Neural cell (in vitro differentiated cells): Measurements from ENCODE around the gene LAPTM4A. TPM values are rescaled to one million over a fixed set of nuclear protein-coding genes. Genes with fewer than 3 reads are reported as not detected.
"Not testable (repeated sequence)": the region's sequence is repeated elsewhere in the genome, so short reads cannot be mapped to it uniquely, and the experiment has no call there.

Experiments used
- H2AFZ ChIP-seq: fragments of 200-600, 300-800 bp; sonication (generic), shearing (Covaris generic); 2 replicates; pipeline ENCODE4 v1.6.0; 2014; ENCODE audit warnings: low read depth, mild to moderate bottlenecking, antibody characterized with exemption, low read length, moderate library complexity
- H3F3A ChIP-seq: fragments of 200-600 bp; shearing (Covaris generic); 2 replicates; pipeline ENCODE4 v1.6.1; 2016; ENCODE audit warnings: mild to moderate bottlenecking, moderate library complexity, mixed read lengths, antibody characterized with exemption, low read length; ENCODE audit not compliant: insufficient read depth, poor library complexity, severe bottlenecking
- H3K27ac ChIP-seq: fragments of 200-600, 300-800 bp; sonication (generic), shearing (Covaris generic); 2 replicates; pipeline ENCODE4 v1.5.1; 2014; ENCODE audit warnings: mild to moderate bottlenecking, low read length, moderate library complexity
- H3K27me3 ChIP-seq: fragments of 300-800, 200-600 bp; sonication (generic), shearing (Covaris generic); 2 replicates; pipeline ENCODE4 v1.6.0; 2014; ENCODE audit warnings: mild to moderate bottlenecking, low read depth, low read length, moderate library complexity; ENCODE audit not compliant: insufficient read depth
- H3K36me3 ChIP-seq: fragments of 300-800, 200-600 bp; sonication (generic), shearing (Covaris generic); 2 replicates; pipeline ENCODE4 v1.5.1; 2014; ENCODE audit warnings: mild to moderate bottlenecking, antibody characterized with exemption, low read length, moderate library complexity; ENCODE audit not compliant: insufficient read depth
- H3K4me2 ChIP-seq: fragments of 300-800, 200-600 bp; sonication (generic), shearing (Covaris generic); 2 replicates; pipeline ENCODE4 v1.6.0; 2014; ENCODE audit warnings: mild to moderate bottlenecking, low read length
- H3K4me3 ChIP-seq: fragments of 300-800, 200-600 bp; sonication (generic), shearing (Covaris generic); 2 replicates; pipeline ENCODE4 v1.5.1; 2014; ENCODE audit warnings: mild to moderate bottlenecking, low read length, moderate library complexity
- H3K79me2 ChIP-seq: fragments of 200-600 bp; shearing (Covaris generic); replicated peaks from 2 replicates; pipeline ENCODE4 v1.6.0; 2014; ENCODE audit warnings: mild to moderate bottlenecking, low read length, moderate library complexity; ENCODE audit not compliant: insufficient read depth
- H3K9ac ChIP-seq: fragments of 300-800, 200-600 bp; sonication (generic), shearing (Covaris generic); 2 replicates; pipeline ENCODE4 v1.6.1; 2016; ENCODE audit warnings: mild to moderate bottlenecking, low read length, mixed read lengths
- H3K9me2 ChIP-seq: fragments of 200-600 bp; shearing (Covaris generic); 2 replicates; pipeline ENCODE4 v1.6.1; 2016; ENCODE audit warnings: mild to moderate bottlenecking, low read length, mixed read lengths; ENCODE audit not compliant: insufficient read depth
- H3K9me3 ChIP-seq: fragments of 200-600, 300-800 bp; sonication (generic), shearing (Covaris generic); 2 replicates; pipeline ENCODE4 v1.6.1; 2016; ENCODE audit warnings: mild to moderate bottlenecking, mixed run types, low read length, moderate library complexity, mixed read lengths
- H4K20me1 ChIP-seq: fragments of 200-600 bp; shearing (Covaris generic); 2 replicates; pipeline ENCODE4 v1.6.1; 2016; ENCODE audit warnings: mild to moderate bottlenecking, mixed run types; ENCODE audit not compliant: insufficient read depth
- CTCF ChIP-seq: fragments of 450-650 bp; IDR thresholded peaks from 2 replicates; pipeline ENCODE4 v1.5.1; 2014; ENCODE audit warnings: antibody characterized with exemption, mild to moderate bottlenecking, moderate library complexity; ENCODE audit not compliant: poor library complexity, severe bottlenecking
- EP300 ChIP-seq: fragments of 450-650 bp; conservative IDR thresholded peaks from 2 replicates; pipeline ENCODE4 v1.6.1; 2014; ENCODE audit warnings: antibody characterized with exemption, mild to moderate bottlenecking, moderate library complexity; ENCODE audit not compliant: poor library complexity, severe bottlenecking
- EZH2 ChIP-seq: fragments of 200-600, 300-800 bp; shearing (Covaris generic), sonication (generic); IDR thresholded peaks from 2 replicates; pipeline ENCODE4 v1.6.1; 2014; ENCODE audit warnings: antibody characterized with exemption, low read length, borderline replicate concordance, mild to moderate bottlenecking; ENCODE audit not compliant: insufficient read depth, poor library complexity, severe bottlenecking
- MXI1 ChIP-seq: fragments of 450-650 bp; conservative IDR thresholded peaks from 2 replicates; pipeline ENCODE4 v1.6.1; 2014; ENCODE audit warnings: antibody characterized with exemption, mild to moderate bottlenecking; ENCODE audit not compliant: poor library complexity, severe bottlenecking
- POLR2AphosphoS5 ChIP-seq: IDR thresholded peaks from 2 replicates; pipeline ENCODE4 v1.6.1; 2012
- RAD21 ChIP-seq: fragments of 450-650 bp; conservative IDR thresholded peaks from 2 replicates; pipeline ENCODE4 v1.6.1; 2014; ENCODE audit warnings: antibody characterized with exemption, mild to moderate bottlenecking, moderate library complexity
- REST ChIP-seq: IDR thresholded peaks from 2 replicates; pipeline ENCODE4 v1.6.1; 2012; ENCODE audit warnings: borderline replicate concordance
- SMC3 ChIP-seq: fragments of 450-650 bp; conservative IDR thresholded peaks from 2 replicates; pipeline ENCODE4 v1.6.1; 2014; ENCODE audit warnings: antibody characterized with exemption, mild to moderate bottlenecking, moderate library complexity; ENCODE audit not compliant: poor library complexity
- TAF1 ChIP-seq: IDR thresholded peaks from 2 replicates; pipeline ENCODE4 v1.6.1; 2012; ENCODE audit warnings: low read depth
- polyA plus RNA-seq: library from polyadenylated mRNA; depleted of rRNA; stranded (reverse); fragments of >200 nt; gene quantifications from 2 replicates; pipeline ENCODE4 v1.2.3, GENCODE V29; 2014

The LAPTM4A gene
- polyA plus RNA-seq, 1 donor from 2014 or later, result 81.7 TPM

- H3K4me2 ChIP-seq, H3K9me2 ChIP-seq, H4K20me1 ChIP-seq, H3K27me3 ChIP-seq, H3F3A ChIP-seq, H3K4me3 ChIP-seq, H3K36me3 ChIP-seq, H3K9me3 ChIP-seq, H3K79me2 ChIP-seq, H3K9ac ChIP-seq, H2AFZ ChIP-seq, H3K27ac ChIP-seq: not testable (repeated sequence)
Observed at GRCh38 chr2:20082812-20083211, 31.4 kb upstream of the LAPTM4A start.

GRCh38 chr2:20081841-20082240 is 30.4 kb upstream of the LAPTM4A start:
- no peaks in the 10 kb centered on the region for H3K9me3 ChIP-seq
- no peaks in the 10 kb centered on the region for H3K27me3 ChIP-seq
- no peaks in the 10 kb centered on the region for H3K9me2 ChIP-seq
- H4K20me1 ChIP-seq, result no peaks in the 10 kb centered on the region
- H3K4me2 ChIP-seq, result no peak overlapping the region
- H3K27ac ChIP-seq, result no peak overlapping the region
- no peaks in the 10 kb centered on the region for H3K79me2 ChIP-seq
- H3K36me3 ChIP-seq, result no peaks in the 10 kb centered on the region
- no peak overlapping the region for H3K9ac ChIP-seq
- H3K4me3 ChIP-seq, result no peak overlapping the region
- no peaks in the 10 kb centered on the region for H3F3A ChIP-seq
- TF ChIP-seq EZH2, result no peak
- no peak for TF ChIP-seq MXI1
- no peak for TF ChIP-seq EP300
- TF ChIP-seq RAD21, result no peak
- TF ChIP-seq CTCF, result no peak
- no peak for TF ChIP-seq POLR2AphosphoS5
- TF ChIP-seq SMC3, result no peak
- TF ChIP-seq REST, result no peak
- TF ChIP-seq TAF1, result no peak
- no peak overlapping the region for H2AFZ ChIP-seq

GRCh38 chr2:20080839-20081415 is 29.5 kb upstream of the LAPTM4A start:
- Histone ChIP-seq H4K20me1 (no peaks in the 10 kb centered on the region), H3K9ac (no peak overlapping the region), H3K79me2 (no peaks in the 10 kb centered on the region), H3K9me3 (no peaks in the 10 kb centered on the region), H3K9me2 (no peaks in the 10 kb centered on the region), H3K4me3 (no peak overlapping the region), H3F3A (no peaks in the 10 kb centered on the region), H2AFZ (no peak overlapping the region), H3K36me3 (no peaks in the 10 kb centered on the region), H3K27ac (no peak overlapping the region), H3K27me3 (no peaks in the 10 kb centered on the region), H3K4me2 (no peak overlapping the region)
- no peak for TF ChIP-seq REST
- TF ChIP-seq EZH2, result no peak
- TF ChIP-seq RAD21, result no peak
- no peak for TF ChIP-seq MXI1
- TF ChIP-seq SMC3, result no peak
- TF ChIP-seq POLR2AphosphoS5, result no peak
- no peak for TF ChIP-seq TAF1
- TF ChIP-seq CTCF, result no peak
- no peak for TF ChIP-seq EP300
